Endothelial cell of umbilical vein (primary cell): ENCODE data around the gene CPPED1. TPM values are rescaled to one million over a fixed set of nuclear protein-coding genes. Genes with fewer than 3 reads are reported as not detected.

ENCODE experiments used
- BruUV-seq: library from RNA; stranded (reverse); fragments of 400-500 nt; replicated peaks from 2 replicates; lab custom pipeline; 2021; lab: Mats Ljungman, UMichigan
- CTCF ChIA-PET: fragments of 300-600, 350-600 bp; sonication (Branson Sonifier 250); formaldehyde crosslinking; loops from one replicate; lab custom pipeline; 2021; ENCODE audit warnings: antibody characterized with exemption, inconsistent platforms; lab: Charles Lee
- POLR2A ChIA-PET: fragments of 300-600, 350-600 bp; sonication (Branson Sonifier 250); formaldehyde crosslinking; loops from one replicate; lab custom pipeline; 2021; ENCODE audit warnings: antibody characterized with exemption, inconsistent platforms; lab: Charles Lee
- DNase-seq: peaks from one replicate; pipeline ENCODE4 v3.0.0-alpha.2; 2011; ENCODE audit warnings: low read depth, low spot score
- FAIRE-seq: peaks from 2 replicates; lab custom pipeline; 2011; peaks lifted over from hg19 to GRCh38; lab: Jason Lieb, UNC
- H2AFZ ChIP-seq: 2 replicates; pipeline ENCODE4 v1.6.0; 2012; ENCODE audit warnings: low read depth, low read length, control low read depth, inconsistent platforms
- H3K27ac ChIP-seq: 2 replicates; pipeline ENCODE4 v1.5.1; 2011; ENCODE audit warnings: low read depth, mild to moderate bottlenecking, control low read depth, low read length, moderate library complexity; ENCODE audit not compliant: insufficient read depth
- H3K27me3 ChIP-seq, 2 experiments: 2 replicates each; pipeline versions ENCODE4 v1.6.0 to v1.6.1; 2011; ENCODE audit warnings: low read length in 2 of 2, mixed read lengths in 1 of 2; ENCODE audit not compliant: control insufficient read depth in 2 of 2, insufficient read depth in 2 of 2
- H3K36me3 ChIP-seq, 2 experiments: 2 replicates in 1 of 2; 3 replicates in 1 of 2; pipeline ENCODE4 v1.5.1; 2011; ENCODE audit warnings: low read length in 2 of 2, mild to moderate bottlenecking in 1 of 2, moderate library complexity in 1 of 2; ENCODE audit not compliant: control insufficient read depth in 2 of 2, insufficient read depth in 2 of 2; ENCODE audit errors: extremely low read depth in 1 of 2
- H3K4me1 ChIP-seq: 3 replicates; pipeline ENCODE4 v1.5.1; 2011; ENCODE audit warnings: mild to moderate bottlenecking, low read length; ENCODE audit not compliant: control insufficient read depth, insufficient read depth; ENCODE audit errors: extremely low read depth
- H3K4me2 ChIP-seq: 2 replicates; pipeline ENCODE4 v1.6.1; 2011; ENCODE audit warnings: low read length, control low read depth, mixed read lengths; ENCODE audit not compliant: insufficient read depth
- H3K4me3 ChIP-seq, 3 experiments: fragments of 200-600 bp in 1 of 3; sonication (generic), shearing (Covaris generic) in 1 of 3; replicated peaks in 1 of 3; 2 replicates each; pipeline ENCODE4 v1.5.1; 2011 to 2016; ENCODE audit warnings: control low read depth in 3 of 3, low read length in 3 of 3, mild to moderate bottlenecking in 2 of 3, inconsistent platforms in 1 of 3, low read depth in 1 of 3, moderate library complexity in 1 of 3; ENCODE audit not compliant: insufficient read depth in 1 of 3
- H3K79me2 ChIP-seq: 2 replicates; pipeline ENCODE4 v1.6.0; 2012; ENCODE audit warnings: low read length, inconsistent platforms; ENCODE audit not compliant: control insufficient read depth, insufficient read depth
- H3K9ac ChIP-seq: replicated peaks from 2 replicates; pipeline ENCODE3; 2011; ENCODE audit warnings: low read length, control low read depth; ENCODE audit not compliant: insufficient read depth; ENCODE audit errors: extremely low read depth
- H3K9me1 ChIP-seq: replicated peaks from 3 replicates; pipeline ENCODE4 v1.6.0; 2011; ENCODE audit warnings: mild to moderate bottlenecking, low read length; ENCODE audit not compliant: control insufficient read depth, insufficient read depth; ENCODE audit errors: extremely low read depth
- H3K9me3 ChIP-seq: replicated peaks from 2 replicates; pipeline ENCODE4 v1.5.1; 2012; ENCODE audit warnings: low read length, inconsistent platforms; ENCODE audit not compliant: control insufficient read depth, insufficient read depth
- H4K20me1 ChIP-seq: replicated peaks from 2 replicates; pipeline ENCODE3; 2011; ENCODE audit warnings: mild to moderate bottlenecking, low read length; ENCODE audit not compliant: control insufficient read depth, insufficient read depth; ENCODE audit errors: extremely low read depth
- CTCF ChIP-seq, 2 donors: IDR thresholded peaks; 1 replicate in 1 of 2; 2 replicates in 1 of 2; pipeline ENCODE4 v1.5.1; 2011; ENCODE audit warnings: low read length in 2 of 2, mild to moderate bottlenecking in 2 of 2, moderate library complexity in 2 of 2, control low read depth in 1 of 2, inconsistent platforms in 1 of 2, low read depth in 1 of 2; ENCODE audit not compliant: insufficient read depth in 1 of 2; ENCODE audit errors: extremely low read depth in 1 of 2
- EZH2 ChIP-seq: IDR thresholded peaks from 2 replicates; pipeline ENCODE4 v1.6.1; 2012; ENCODE audit warnings: borderline replicate concordance, low read depth, mild to moderate bottlenecking, moderate library complexity, low read length, inconsistent platforms; ENCODE audit not compliant: severe bottlenecking
- FOS ChIP-seq: IDR thresholded peaks from 2 replicates; pipeline ENCODE4 v1.6.1; 2011; ENCODE audit warnings: mild to moderate bottlenecking, low read length, moderate library complexity, borderline replicate concordance; ENCODE audit not compliant: insufficient read depth
- JUN ChIP-seq: IDR thresholded peaks from 2 replicates; pipeline ENCODE4 v1.6.1; 2011; ENCODE audit warnings: borderline replicate concordance, low read depth; ENCODE audit not compliant: insufficient read length, insufficient read depth
- MAX ChIP-seq: IDR thresholded peaks from 2 replicates; pipeline ENCODE4 v1.6.1; 2011; ENCODE audit not compliant: insufficient read depth, insufficient read length
- MYC ChIP-seq: IDR thresholded peaks from one replicate; pipeline ENCODE4 v1.6.1; 2011; ENCODE audit warnings: mild to moderate bottlenecking, low read depth, low read length
- POLR2A ChIP-seq: IDR thresholded peaks from 2 replicates; pipeline ENCODE4 v1.6.1; 2012; ENCODE audit warnings: low read depth, mild to moderate bottlenecking, control low read depth, low read length
- dilution Hi-C: fragments of 300-500 bp; cut with MboI; formaldehyde crosslinking; loops from one replicate; pipeline ENCODE4 v1.15.0; 2019; ENCODE audit warnings: low sequenced_read_pairs; ENCODE audit not compliant: extremely low pct_ligation_motif_present
- intact Hi-C: fragments of 100-400 bp; cut with micrococcal nuclease; formaldehyde crosslinking; loops from one replicate; pipeline ENCODE4 v1.10.0; 2022
- polyA plus RNA-seq, 4 experiments: library from polyadenylated mRNA; depleted of rRNA in 3 of 4; stranded (reverse) in 3 of 4; unstranded in 1 of 4; fragments of >200 nt; gene quantifications; 2 replicates each; pipeline versions ENCODE4 v1.2.1 to v1.2.3, GENCODE V29; 2011 to 2012; ENCODE audit warnings: missing spikeins in 1 of 4
- total RNA-seq: library from RNA; stranded (reverse); gene quantifications from 2 replicates; pipeline ENCODE4 v1.2.3, GENCODE V29; 2021

CPPED1 gene
- total and polyA plus RNA-seq, 2 donors (not counting 3 experiments of a cell fraction or from before 2014, with no cell fraction given): 27.9 to 59.3 TPM

DNA sequence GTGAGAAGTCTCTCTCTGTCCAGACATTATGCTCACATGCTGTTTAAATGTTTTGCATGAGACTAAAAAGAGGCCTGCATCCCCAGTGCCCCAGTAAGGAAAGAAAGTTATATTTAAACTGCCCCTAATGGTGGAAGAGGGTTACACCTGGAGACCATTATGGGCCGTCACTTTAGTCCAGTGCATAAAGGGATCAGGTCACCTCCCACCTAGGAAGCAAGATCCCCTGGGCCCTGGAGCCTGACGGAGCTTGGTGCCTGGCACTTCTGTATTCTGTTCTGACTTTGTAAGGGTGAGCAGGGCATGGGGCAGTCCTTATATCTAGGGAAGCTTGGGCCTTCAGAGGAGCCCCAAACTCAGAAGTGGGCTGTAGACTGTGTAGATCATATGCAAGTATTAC, 67.9 kb downstream of the CPPED1 start:
- H3K79me2 ChIP-seq: no peaks in the 10 kb centered on the region
- H3K4me1 ChIP-seq: no peaks in the 10 kb centered on the region
- CTCF ChIA-PET: no interaction called here
- H3K9ac ChIP-seq: no peak overlapping the region
- dilution Hi-C loops (no loop called here), intact Hi-C loops (no loop called here)
- FAIRE-seq: no peak
- no peak overlapping the region for H3K4me2 ChIP-seq
- H3K9me3 ChIP-seq: no peaks in the 10 kb centered on the region
- H3K27ac ChIP-seq: no peak overlapping the region
- DNase-seq: no peak
- H2AFZ ChIP-seq: no peak overlapping the region
- H3K4me3 ChIP-seq: no peak overlapping the region
- no peaks in the 10 kb centered on the region for H4K20me1 ChIP-seq
- BruUV-seq: no TSS peak
- no peaks in the 10 kb centered on the region for H3K27me3 ChIP-seq
- POLR2A ChIA-PET: no interaction called here
- TF ChIP-seq MAX (no peak), MYC (no peak), CTCF (IDR thresholded peaks at IDR 0.05; ENCODE audit: extremely low read depth in 1 of 2, insufficient read depth in 1 of 2, low read depth in 1 of 2, low read length in 2 of 2) (no peak), POLR2A (no peak), EZH2 (no peak), JUN (no peak)
- no peaks in the 10 kb centered on the region for H3K36me3 ChIP-seq
- H3K9me1 ChIP-seq: no peaks in the 10 kb centered on the region

GRCh38 chr16:12732600-12732999, 71.1 kb downstream of the CPPED1 start:
- H3K4me1 ChIP-seq: peaks cover 21% of the 10 kb centered on the region
- FAIRE-seq: no peak
- no peak overlapping the region for H3K4me2 ChIP-seq

More at GRCh38 chr16:12732600-12732999, 71.1 kb downstream of the CPPED1 start:
- H3K79me2 ChIP-seq: peaks cover 2% of the 10 kb centered on the region
- no peak overlapping the region for H2AFZ ChIP-seq
- no peaks in the 10 kb centered on the region for H3K27me3 ChIP-seq
- ChIA-PET CTCF (interaction anchor here (0.7 kb wide), 1 partner anchor 12 kb away, joined by 3 read pairs; no protein-coding TSS in a partner anchor), POLR2A (interaction anchor here (0.6 to 0.7 kb wide), 2 partner anchors 71 to 83 kb away, joined by 5 to 7 read pairs; partner anchors contain the start of gene CPPED1)
- H3K9ac ChIP-seq: no peak overlapping the region
- no peak overlapping the region for H3K27ac ChIP-seq
- H3K9me1 ChIP-seq: no peaks in the 10 kb centered on the region
- dilution Hi-C loops (no loop called here), intact Hi-C loops (no loop called here)
- no peak overlapping the region for H3K4me3 ChIP-seq
- no peaks in the 10 kb centered on the region for H3K9me3 ChIP-seq
- no peaks in the 10 kb centered on the region for H3K36me3 ChIP-seq
- no peak for DNase-seq
- no TSS peak for BruUV-seq
- TF ChIP-seq FOS: no peak
- no peak for TF ChIP-seq JUN
- no peak for TF ChIP-seq CTCF (IDR thresholded peaks at IDR 0.05; ENCODE audit: extremely low read depth in 1 of 2, insufficient read depth in 1 of 2, low read depth in 1 of 2, low read length in 2 of 2)
- no peak for TF ChIP-seq MAX
- no peaks in the 10 kb centered on the region for H4K20me1 ChIP-seq
